ENCODE data around the gene SLC27A2. TPM values are rescaled to one million over a fixed set of nuclear protein-coding genes. Genes with fewer than 3 reads are reported as not detected.
"Not testable (repeated sequence)": the region's sequence is repeated elsewhere in the genome, so short reads cannot be mapped to it uniquely, and the experiment has no call there.

The SLC27A2 gene
- total RNA-seq, 1 experiment from 2014 or later, result not detected

DNA sequence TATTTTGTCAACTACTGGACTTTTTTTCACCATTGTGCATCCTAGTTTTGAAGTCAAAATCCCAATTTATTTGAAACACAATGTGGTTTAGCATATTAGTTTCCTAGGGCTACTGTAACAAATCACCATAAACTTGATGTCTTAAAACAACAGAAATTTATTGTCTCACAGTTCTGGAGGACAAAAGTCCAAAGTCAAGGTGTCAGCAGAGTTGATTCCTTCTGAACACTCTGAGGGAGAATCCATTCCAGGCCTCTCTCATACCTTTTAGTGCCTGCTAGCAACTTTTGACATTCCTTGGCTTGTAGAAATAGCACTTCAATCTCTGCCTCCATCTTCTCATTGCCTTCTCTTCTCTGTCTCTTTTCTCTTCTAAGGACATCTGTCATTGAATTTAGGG lies 14.9 kb upstream of the SLC27A2 start:
- Histone ChIP-seq H3K36me3 (ENCODE audit: insufficient read depth, low read length) (no peaks in the 10 kb centered on the region), H3K4me2 (ENCODE audit: low read depth, low read length, poor library complexity, severe bottlenecking) (no peak overlapping the region)

GRCh38 chr15:50168379-50168778 lies 13.6 kb upstream of the SLC27A2 start:
- H3K36me3 ChIP-seq (ENCODE audit: insufficient read depth, low read length), result no peaks in the 10 kb centered on the region
- no peaks in the 10 kb centered on the region for H3K27me3 ChIP-seq (ENCODE audit: low read length)
- H2AFZ ChIP-seq (ENCODE audit: low read length), result no peak overlapping the region
- H3K9ac ChIP-seq (ENCODE audit: low read length), result no peak overlapping the region
- DNase-seq, result no peak
- H3K27ac ChIP-seq (ENCODE audit: low read length), result no peak overlapping the region
- no peak overlapping the region for H3K4me2 ChIP-seq (ENCODE audit: low read depth, low read length, poor library complexity, severe bottlenecking)
- no peaks in the 10 kb centered on the region for H4K20me1 ChIP-seq (ENCODE audit: insufficient read depth, low read depth, low read length)
- no peaks in the 10 kb centered on the region for H3K79me2 ChIP-seq (ENCODE audit: low read length)
- H3K4me3 ChIP-seq (ENCODE audit: low read length), result no peak overlapping the region
- no peaks in the 10 kb centered on the region for H3K9me2 ChIP-seq (replicated peaks; ENCODE audit: insufficient read depth, low read length)
- no peaks in the 10 kb centered on the region for H3K4me1 ChIP-seq (ENCODE audit: low read length)
- H3K9me3 ChIP-seq (ENCODE audit: low read length), result no peaks in the 10 kb centered on the region

More for the DNA sequence above, 14.9 kb upstream of the SLC27A2 start:
- Histone ChIP-seq H3K9ac (ENCODE audit: low read length) (no peak overlapping the region), H4K20me1 (ENCODE audit: insufficient read depth, low read depth, low read length) (no peaks in the 10 kb centered on the region), H3K9me2 (replicated peaks; ENCODE audit: insufficient read depth, low read length) (no peaks in the 10 kb centered on the region), H3K27ac (ENCODE audit: low read length) (no peak overlapping the region), H3K4me3 (ENCODE audit: low read length) (no peak overlapping the region), H2AFZ (ENCODE audit: low read length) (no peak overlapping the region), H3K79me2 (ENCODE audit: low read length) (no peaks in the 10 kb centered on the region), H3K4me1 (ENCODE audit: low read length) (no peaks in the 10 kb centered on the region), H3K9me3 (ENCODE audit: low read length) (no peaks in the 10 kb centered on the region), H3K27me3 (ENCODE audit: low read length) (no peaks in the 10 kb centered on the region)
- no peak for DNase-seq

DNA sequence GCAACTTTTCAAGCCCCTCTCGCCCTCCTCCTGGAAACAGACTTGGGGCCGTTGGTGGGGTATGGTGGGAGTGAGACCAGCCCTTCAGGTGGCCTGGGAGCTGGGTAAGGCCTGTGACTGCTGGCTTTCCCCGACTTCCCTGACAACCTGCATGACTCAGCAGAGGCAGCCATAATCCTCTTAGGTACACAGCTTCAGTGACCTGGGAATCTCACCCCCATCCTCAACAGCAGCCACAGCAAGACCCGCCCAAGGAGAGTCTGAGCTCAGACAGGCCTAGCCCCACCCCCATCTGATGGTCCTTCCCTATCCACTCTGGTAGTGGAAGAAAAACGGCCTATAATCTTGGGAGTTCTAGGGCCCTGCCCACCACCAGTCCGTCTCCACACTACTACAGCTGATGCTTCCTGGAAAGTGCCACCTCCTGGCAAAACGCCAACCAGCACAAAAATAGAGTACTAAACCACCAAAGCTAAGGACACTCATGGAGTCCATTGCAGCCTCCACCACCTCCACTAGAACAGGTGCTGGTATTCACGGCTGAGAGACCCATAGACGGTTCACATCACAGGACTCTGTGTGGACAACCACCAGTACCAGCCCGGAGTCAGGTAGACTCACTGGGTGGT lies 13.1 kb upstream of the SLC27A2 start:
- H3K4me3 ChIP-seq (ENCODE audit: low read length), result no peak overlapping the region
- no peak for DNase-seq
- no peaks in the 10 kb centered on the region for H3K27me3 ChIP-seq (ENCODE audit: low read length)
- H3K4me1 ChIP-seq (ENCODE audit: low read length), result no peaks in the 10 kb centered on the region
- H3K9me3 ChIP-seq (ENCODE audit: low read length), result no peaks in the 10 kb centered on the region
- H3K9me2 ChIP-seq (replicated peaks; ENCODE audit: insufficient read depth, low read length), result no peaks in the 10 kb centered on the region
- no peaks in the 10 kb centered on the region for H3K36me3 ChIP-seq (ENCODE audit: insufficient read depth, low read length)
- no peak overlapping the region for H3K4me2 ChIP-seq (ENCODE audit: low read depth, low read length, poor library complexity, severe bottlenecking)
- no peak overlapping the region for H3K9ac ChIP-seq (ENCODE audit: low read length)
- no peaks in the 10 kb centered on the region for H4K20me1 ChIP-seq (ENCODE audit: insufficient read depth, low read depth, low read length)
- H3K27ac ChIP-seq (ENCODE audit: low read length), result no peak overlapping the region
- H2AFZ ChIP-seq (ENCODE audit: low read length), result no peak overlapping the region
- no peaks in the 10 kb centered on the region for H3K79me2 ChIP-seq (ENCODE audit: low read length)

DNA sequence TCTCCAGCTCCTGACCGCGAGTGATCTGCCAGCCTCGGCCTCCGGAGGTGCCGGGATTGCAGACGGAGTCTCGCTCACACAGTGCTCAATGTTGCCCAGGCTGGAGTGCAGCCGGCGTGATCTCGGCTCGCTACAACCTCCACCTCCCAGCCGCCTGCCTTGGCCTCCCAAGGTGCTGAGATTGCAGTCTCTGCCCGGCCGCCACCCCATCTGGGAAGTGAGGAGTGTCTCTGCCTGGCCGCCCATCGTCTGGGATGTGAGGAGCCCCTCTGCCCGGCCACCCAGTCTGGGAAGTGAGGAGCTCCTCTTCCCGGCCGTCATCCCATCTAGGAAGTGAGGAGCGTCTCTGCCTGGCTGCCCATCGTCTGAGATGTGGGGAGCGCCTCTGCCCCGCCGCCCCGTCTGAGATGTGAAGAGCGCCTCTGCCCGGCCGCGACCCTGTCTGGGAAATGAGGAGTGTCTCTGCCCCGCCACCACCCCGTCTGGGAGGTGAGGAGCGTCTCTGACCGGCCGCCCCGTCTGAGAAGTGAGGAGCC lies 9.6 kb upstream of the SLC27A2 start:
- H3K4me2 ChIP-seq (ENCODE audit: low read depth, low read length, poor library complexity, severe bottlenecking); H4K20me1 ChIP-seq (ENCODE audit: insufficient read depth, low read depth, low read length); H3K9ac ChIP-seq (ENCODE audit: low read length); H3K36me3 ChIP-seq (ENCODE audit: insufficient read depth, low read length); H3K79me2 ChIP-seq (ENCODE audit: low read length); H3K4me1 ChIP-seq (ENCODE audit: low read length); H3K4me3 ChIP-seq (ENCODE audit: low read length); H2AFZ ChIP-seq (ENCODE audit: low read length); DNase-seq; H3K9me2 ChIP-seq (replicated peaks; ENCODE audit: insufficient read depth, low read length); H3K9me3 ChIP-seq (ENCODE audit: low read length); H3K27ac ChIP-seq (ENCODE audit: low read length); H3K27me3 ChIP-seq (ENCODE audit: low read length): not testable (repeated sequence)

DNA sequence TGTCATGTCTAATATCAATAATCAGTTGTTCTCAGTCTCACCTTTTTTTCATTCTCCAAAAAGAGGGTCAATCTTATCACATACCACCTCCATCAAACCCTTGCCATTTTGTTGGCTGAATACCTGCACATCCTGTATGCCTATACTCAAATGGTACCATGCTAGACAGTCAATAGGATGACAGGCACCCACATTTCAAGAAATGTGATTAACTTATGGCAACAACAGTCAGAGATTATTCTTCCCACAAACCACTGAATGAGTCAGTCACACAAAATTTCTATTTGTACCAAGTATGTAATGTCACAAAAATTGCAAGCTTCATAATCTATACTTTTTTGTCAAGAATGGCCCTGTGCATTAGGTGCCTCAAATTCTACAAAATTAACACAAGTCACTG lies 5.1 kb upstream of the SLC27A2 start:
- no peak overlapping the region for H3K4me2 ChIP-seq (ENCODE audit: low read depth, low read length, poor library complexity, severe bottlenecking)
- no peaks in the 10 kb centered on the region for H4K20me1 ChIP-seq (ENCODE audit: insufficient read depth, low read depth, low read length)
- no peak overlapping the region for H3K27ac ChIP-seq (ENCODE audit: low read length)
- no peaks in the 10 kb centered on the region for H3K79me2 ChIP-seq (ENCODE audit: low read length)
- H3K9me3 ChIP-seq (ENCODE audit: low read length), result no peaks in the 10 kb centered on the region
- no peaks in the 10 kb centered on the region for H3K9me2 ChIP-seq (replicated peaks; ENCODE audit: insufficient read depth, low read length)
- no peak overlapping the region for H3K9ac ChIP-seq (ENCODE audit: low read length)
- no peak overlapping the region for H3K4me3 ChIP-seq (ENCODE audit: low read length)
- H3K36me3 ChIP-seq (ENCODE audit: insufficient read depth, low read length), result no peaks in the 10 kb centered on the region
- no peaks in the 10 kb centered on the region for H3K27me3 ChIP-seq (ENCODE audit: low read length)
- H3K4me1 ChIP-seq (ENCODE audit: low read length), result no peaks in the 10 kb centered on the region
- no peak overlapping the region for H2AFZ ChIP-seq (ENCODE audit: low read length)
- no peak for DNase-seq

GRCh38 chr15:50180091-50180490 lies 1.9 kb upstream of the SLC27A2 start:
- no peak overlapping the region for H3K27ac ChIP-seq (ENCODE audit: low read length)
- no peaks in the 10 kb centered on the region for H3K27me3 ChIP-seq (ENCODE audit: low read length)
- H3K4me1 ChIP-seq (ENCODE audit: low read length), result no peaks in the 10 kb centered on the region
- H3K9me2 ChIP-seq (replicated peaks; ENCODE audit: insufficient read depth, low read length), result no peaks in the 10 kb centered on the region
- H2AFZ ChIP-seq (ENCODE audit: low read length), result no peak overlapping the region; the same call in 1 of the 2 replicates
- no peaks in the 10 kb centered on the region for H3K79me2 ChIP-seq (ENCODE audit: low read length)
- no peak overlapping the region for H3K4me3 ChIP-seq (ENCODE audit: low read length)
- H3K9me3 ChIP-seq (ENCODE audit: low read length), result no peaks in the 10 kb centered on the region
- no peak overlapping the region for H3K9ac ChIP-seq (ENCODE audit: low read length)
- H3K4me2 ChIP-seq (ENCODE audit: low read depth, low read length, poor library complexity, severe bottlenecking), result no peak overlapping the region
- no peak for DNase-seq
- no peaks in the 10 kb centered on the region for H4K20me1 ChIP-seq (ENCODE audit: insufficient read depth, low read depth, low read length)
- no peaks in the 10 kb centered on the region for H3K36me3 ChIP-seq (ENCODE audit: insufficient read depth, low read length)

DNA sequence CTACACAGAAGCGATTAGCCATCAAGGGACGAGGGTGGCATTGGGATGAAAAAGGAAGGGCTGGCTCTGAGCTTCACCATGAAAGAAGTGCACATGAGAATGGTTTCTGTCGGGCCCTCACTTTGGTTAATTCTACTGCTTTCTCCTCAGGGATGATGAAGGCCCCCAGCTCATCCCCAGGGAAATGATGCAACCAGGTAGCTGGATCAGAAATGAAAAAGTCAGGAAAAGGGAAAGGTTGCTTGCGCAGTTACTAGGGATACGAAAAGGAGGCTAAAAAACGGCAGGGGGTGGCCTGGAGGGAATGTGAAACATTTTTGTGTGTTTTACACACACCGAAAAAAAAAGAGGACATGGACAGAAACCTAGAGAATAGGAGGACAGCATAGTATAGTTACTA lies 1.4 kb upstream of the SLC27A2 start:
- no peak overlapping the region; the same call in 1 of the 2 replicates for H2AFZ ChIP-seq (ENCODE audit: low read length)
- H3K79me2 ChIP-seq (ENCODE audit: low read length), result no peaks in the 10 kb centered on the region
- no peak overlapping the region for H3K4me2 ChIP-seq (ENCODE audit: low read depth, low read length, poor library complexity, severe bottlenecking)
- no peaks in the 10 kb centered on the region for H3K4me1 ChIP-seq (ENCODE audit: low read length)
- DNase-seq, result no peak
- H3K9ac ChIP-seq (ENCODE audit: low read length), result no peak overlapping the region
- H4K20me1 ChIP-seq (ENCODE audit: insufficient read depth, low read depth, low read length), result no peaks in the 10 kb centered on the region
- no peaks in the 10 kb centered on the region for H3K36me3 ChIP-seq (ENCODE audit: insufficient read depth, low read length)
- no peaks in the 10 kb centered on the region for H3K27me3 ChIP-seq (ENCODE audit: low read length)
- no peak overlapping the region for H3K27ac ChIP-seq (ENCODE audit: low read length)
- no peak overlapping the region for H3K4me3 ChIP-seq (ENCODE audit: low read length)
- H3K9me2 ChIP-seq (replicated peaks; ENCODE audit: insufficient read depth, low read length), result no peaks in the 10 kb centered on the region
- no peaks in the 10 kb centered on the region for H3K9me3 ChIP-seq (ENCODE audit: low read length)

DNA sequence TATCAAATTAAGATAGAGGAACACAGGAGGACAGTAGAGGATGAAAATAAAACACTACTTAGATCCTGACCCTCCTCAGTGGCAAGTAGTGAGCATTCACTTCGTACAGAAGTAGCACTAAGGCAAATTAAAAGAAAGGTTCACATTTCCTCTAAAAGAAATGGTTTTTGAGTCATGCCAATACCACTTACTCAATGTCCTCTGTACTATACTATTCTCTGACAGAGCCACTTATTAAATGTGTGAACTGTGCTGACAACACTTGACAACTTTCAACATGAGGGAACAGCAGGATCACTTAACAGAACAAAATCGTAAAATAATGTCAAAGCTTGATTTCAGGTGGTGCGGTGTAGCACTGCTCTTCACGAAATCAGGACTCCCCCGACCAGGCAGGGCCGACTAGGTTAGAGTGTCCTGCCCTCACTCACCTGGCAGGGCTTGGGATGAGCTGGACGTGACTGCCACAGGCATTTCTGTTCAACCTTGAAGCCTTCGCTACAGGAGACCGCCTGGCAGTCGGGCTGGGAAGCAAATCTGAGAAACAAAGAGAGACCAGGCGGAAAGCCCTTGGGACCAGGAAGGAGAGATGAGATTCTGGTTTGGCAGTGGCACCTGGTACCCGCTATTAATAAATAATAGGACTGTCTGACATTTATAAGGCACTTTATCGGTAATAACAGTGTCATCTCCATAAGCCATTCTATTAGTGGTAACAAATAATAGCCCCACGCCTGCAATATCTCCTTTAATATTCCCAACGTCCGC lies 611 bp upstream of the SLC27A2 start:
- H3K4me2 ChIP-seq (ENCODE audit: low read depth, low read length, poor library complexity, severe bottlenecking), result no peak overlapping the region
- no peaks in the 10 kb centered on the region for H3K36me3 ChIP-seq (ENCODE audit: insufficient read depth, low read length)
- no peak overlapping the region for H2AFZ ChIP-seq (ENCODE audit: low read length)
- no peak overlapping the region for H3K27ac ChIP-seq (ENCODE audit: low read length)
- no peaks in the 10 kb centered on the region for H3K4me1 ChIP-seq (ENCODE audit: low read length)
- no peaks in the 10 kb centered on the region for H3K9me2 ChIP-seq (replicated peaks; ENCODE audit: insufficient read depth, low read length)
- no peak for DNase-seq
- H3K9me3 ChIP-seq (ENCODE audit: low read length), result no peaks in the 10 kb centered on the region
- H3K79me2 ChIP-seq (ENCODE audit: low read length), result no peaks in the 10 kb centered on the region
- no peaks in the 10 kb centered on the region for H3K27me3 ChIP-seq (ENCODE audit: low read length)
- H4K20me1 ChIP-seq (ENCODE audit: insufficient read depth, low read depth, low read length), result no peaks in the 10 kb centered on the region
- H3K9ac ChIP-seq (ENCODE audit: low read length), result no peak overlapping the region
- no peak overlapping the region for H3K4me3 ChIP-seq (ENCODE audit: low read length)

Data from Karpas-422 (cell line).